H9 (cell line): ENCODE data around the gene RNU1-4. TPM values are rescaled to one million over a fixed set of nuclear protein-coding genes. Genes with fewer than 3 reads are reported as not detected.
"Not testable (repeated sequence)": the region's sequence is repeated elsewhere in the genome, so short reads cannot be mapped to it uniquely, and the experiment has no call there.

ENCODE experiments used
- DNase-seq: peaks from one replicate; pipeline ENCODE4 v3.0.0-alpha.2; 2017
- H2AFZ ChIP-seq: one replicate; pipeline ENCODE4 v1.6.1; 2013; ENCODE audit warnings: mild to moderate bottlenecking, low read length, control low read depth, moderate library complexity
- H2AK5ac ChIP-seq: 2 replicates; pipeline ENCODE4 v1.6.1; 2013; ENCODE audit warnings: low read length, control low read depth, mixed read lengths; ENCODE audit not compliant: insufficient read length
- H2BK120ac ChIP-seq: one replicate; pipeline ENCODE4 v1.6.1; 2013; ENCODE audit warnings: low read depth, mild to moderate bottlenecking, low read length, control low read depth, inconsistent platforms; ENCODE audit not compliant: poor library complexity, severe bottlenecking
- H2BK12ac ChIP-seq: 2 replicates; pipeline ENCODE4 v1.6.1; 2013; ENCODE audit warnings: low read length, control low read depth, mixed read lengths, low read depth; ENCODE audit not compliant: insufficient read length
- H2BK15ac ChIP-seq: 2 replicates; pipeline ENCODE4 v1.6.1; 2013; ENCODE audit warnings: low read depth, low read length, control low read depth
- H2BK20ac ChIP-seq: one replicate; pipeline ENCODE4 v1.6.1; 2013; ENCODE audit warnings: low read depth, mild to moderate bottlenecking, low read length, control low read depth, inconsistent platforms; ENCODE audit not compliant: poor library complexity, severe bottlenecking
- H2BK5ac ChIP-seq: 2 replicates; pipeline ENCODE4 v1.6.1; 2013; ENCODE audit warnings: low read length, control low read depth, mixed read lengths; ENCODE audit not compliant: insufficient read length
- H3K14ac ChIP-seq: 2 replicates; pipeline ENCODE4 v1.6.1; 2013; ENCODE audit warnings: low read length, control low read depth; ENCODE audit not compliant: insufficient read depth
- H3K18ac ChIP-seq: 2 replicates; pipeline ENCODE4 v1.6.1; 2013; ENCODE audit warnings: low read depth, mild to moderate bottlenecking, mixed read lengths, low read length, control low read depth; ENCODE audit not compliant: insufficient read length
- H3K23ac ChIP-seq: 2 replicates; pipeline ENCODE4 v1.6.1; 2013; ENCODE audit warnings: low read length, control low read depth, mixed read lengths, low read depth; ENCODE audit not compliant: insufficient read length
- H3K23me2 ChIP-seq: 2 replicates; pipeline ENCODE4 v1.6.1; 2013; ENCODE audit warnings: low read depth, mild to moderate bottlenecking, mixed read lengths, low read length, control low read depth; ENCODE audit not compliant: insufficient read length, poor library complexity, severe bottlenecking
- H3K27ac ChIP-seq: 2 replicates; pipeline ENCODE4 v1.5.1; 2013; ENCODE audit warnings: low read length, control low read depth, mixed read lengths, low read depth; ENCODE audit not compliant: insufficient read length
- H3K27me3 ChIP-seq: 2 replicates; pipeline ENCODE4 v1.6.1; 2013; ENCODE audit warnings: low read length, control low read depth, inconsistent platforms; ENCODE audit not compliant: insufficient read depth
- H3K4ac ChIP-seq: 2 replicates; pipeline ENCODE4 v1.6.1; 2013; ENCODE audit warnings: low read depth, mild to moderate bottlenecking, control low read depth, inconsistent platforms, low read length, moderate library complexity
- H3K4me1 ChIP-seq: 2 replicates; pipeline ENCODE4 v1.6.1; 2013; ENCODE audit warnings: low read length, control low read depth, inconsistent platforms; ENCODE audit not compliant: insufficient read depth
- H3K4me2 ChIP-seq: 2 replicates; pipeline ENCODE4 v1.6.1; 2013; ENCODE audit warnings: low read length, control low read depth, mixed read lengths; ENCODE audit not compliant: insufficient read length, insufficient read depth
- H3K56ac ChIP-seq: 2 replicates; pipeline ENCODE4 v1.6.1; 2013; ENCODE audit warnings: low read depth, mild to moderate bottlenecking, mixed read lengths, low read length, control low read depth; ENCODE audit not compliant: insufficient read length
- H3K79me1 ChIP-seq: 2 replicates; pipeline ENCODE4 v1.6.1; 2013; ENCODE audit warnings: low read depth, mild to moderate bottlenecking, moderate library complexity, low read length, control low read depth, inconsistent platforms; ENCODE audit not compliant: insufficient read depth, poor library complexity, severe bottlenecking
- H3K79me2 ChIP-seq: 2 replicates; pipeline ENCODE4 v1.6.1; 2013; ENCODE audit warnings: low read length, control low read depth, inconsistent platforms; ENCODE audit not compliant: insufficient read depth
- H3K9ac ChIP-seq: 2 replicates; pipeline ENCODE4 v1.6.1; 2013; ENCODE audit warnings: low read length, control low read depth, mixed read lengths; ENCODE audit not compliant: insufficient read length; ENCODE audit errors: extremely low read depth
- H3K9me3 ChIP-seq: one replicate; pipeline ENCODE4 v1.6.1; 2013; ENCODE audit warnings: low read depth, low read length, inconsistent platforms; ENCODE audit not compliant: control insufficient read depth
- H3T11ph ChIP-seq: one replicate; pipeline ENCODE4 v1.6.1; 2013; ENCODE audit warnings: mild to moderate bottlenecking, low read length, control low read depth, inconsistent platforms
- H4K20me1 ChIP-seq: one replicate; pipeline ENCODE4 v1.6.1; 2013; ENCODE audit not compliant: control insufficient read depth, insufficient read length, insufficient read depth
- H4K5ac ChIP-seq: 2 replicates; pipeline ENCODE4 v1.6.1; 2013; ENCODE audit warnings: low read depth, mild to moderate bottlenecking, mixed read lengths, low read length, control low read depth; ENCODE audit not compliant: insufficient read length
- H4K8ac ChIP-seq: replicated peaks from 2 replicates; pipeline ENCODE4 v1.6.1; 2013; ENCODE audit warnings: low read length, control low read depth, mixed read lengths, low read depth; ENCODE audit not compliant: insufficient read length
- H4K91ac ChIP-seq: 2 replicates; pipeline ENCODE4 v1.6.1; 2013; ENCODE audit warnings: low read depth, mild to moderate bottlenecking, moderate library complexity, mixed read lengths, low read length, control low read depth; ENCODE audit not compliant: insufficient read length
- H3K27ac Mint-ChIP-seq, 3 experiments: 2 replicates in 2 of 3; 3 replicates in 1 of 3; pipeline ENCODE4 v1.8.0; 2020 to 2021; ENCODE audit warnings: mixed read lengths in 3 of 3, mild to moderate bottlenecking in 1 of 3, moderate library complexity in 1 of 3
- H3K27me3 Mint-ChIP-seq: 2 replicates; pipeline ENCODE4 v1.8.0; 2021; ENCODE audit warnings: low read depth, mild to moderate bottlenecking, moderate library complexity, mixed read lengths
- H3K36me3 Mint-ChIP-seq, 3 experiments: 2 replicates in 2 of 3; 3 replicates in 1 of 3; pipeline ENCODE4 v1.8.0; 2020 to 2021; ENCODE audit warnings: low read depth in 3 of 3, mixed read lengths in 3 of 3; ENCODE audit not compliant: insufficient read depth in 1 of 3
- H3K4me1 Mint-ChIP-seq, 2 experiments: 2 replicates each; pipeline ENCODE4 v1.8.0; 2020; ENCODE audit warnings: mixed read lengths in 2 of 2
- H3K4me3 Mint-ChIP-seq, 2 experiments: 2 replicates in 1 of 2; 3 replicates in 1 of 2; pipeline ENCODE4 v1.8.0; 2020 to 2021; ENCODE audit warnings: mild to moderate bottlenecking in 2 of 2, mixed read lengths in 2 of 2, moderate library complexity in 1 of 2
- H3K9me3 Mint-ChIP-seq, 2 experiments: 2 replicates in 1 of 2; 3 replicates in 1 of 2; pipeline ENCODE4 v1.8.0; 2020; ENCODE audit warnings: mild to moderate bottlenecking in 2 of 2, mixed read lengths in 2 of 2, moderate library complexity in 1 of 2
- WGBS: extraction: QIAGEN DNeasy Blood & Tissue Kit; methylation state at CpG from one replicate; pipeline ENCODE4 v1.1.7; 2013; ENCODE audit warnings: missing lambda C conversion rate, low lambda C conversion rate, mixed read lengths; ENCODE audit not compliant: insufficient read length; ENCODE audit errors: extremely low coverage; 5-methylcytosine and 5-hydroxymethylcytosine counted together
- total RNA-seq: library from RNA; stranded (reverse); gene quantifications from 2 replicates; pipeline ENCODE4 v1.2.1, GENCODE V29; 2021

The RNU1-4 gene
- total RNA-seq, 1 experiment from 2014 or later = 2,051 TPM

DNA sequence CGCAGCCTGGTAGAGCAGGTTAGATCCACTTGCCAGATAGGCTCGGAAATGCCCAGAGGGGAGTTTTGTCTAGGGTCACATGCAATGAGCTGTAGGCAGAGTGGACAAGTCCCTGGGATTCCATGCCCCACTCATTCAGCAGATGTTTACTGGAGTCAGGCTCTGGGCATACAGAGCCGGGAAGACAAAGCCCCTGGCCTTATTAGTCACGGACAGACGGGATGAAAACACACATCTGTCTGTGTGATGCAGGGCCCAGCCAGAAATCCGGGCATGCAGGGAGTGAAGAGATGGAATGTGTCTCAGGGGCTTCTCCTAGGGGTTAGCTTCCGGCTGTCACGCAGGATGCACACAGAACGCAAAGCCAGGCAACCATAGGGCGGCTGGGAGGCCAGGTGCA, 26.8 kb upstream of the RNU1-4 start:
- not testable (repeated sequence) for H3K9me3 Mint-ChIP-seq, DNase-seq, H3K18ac ChIP-seq, H2AFZ ChIP-seq, H4K91ac ChIP-seq, H3K9me3 ChIP-seq, H4K20me1 ChIP-seq, H3K23ac ChIP-seq, H3K4me3 Mint-ChIP-seq, H2BK20ac ChIP-seq, H2BK15ac ChIP-seq, H3K14ac ChIP-seq, H3K4me1 ChIP-seq, H2BK12ac ChIP-seq, H3T11ph ChIP-seq, H3K23me2 ChIP-seq, H3K79me2 ChIP-seq, H3K36me3 Mint-ChIP-seq, H2BK5ac ChIP-seq, H4K8ac ChIP-seq, H3K27ac ChIP-seq, H3K27ac Mint-ChIP-seq, H3K9ac ChIP-seq, H3K4ac ChIP-seq, H3K56ac ChIP-seq, H3K79me1 ChIP-seq, H4K5ac ChIP-seq, H2BK120ac ChIP-seq, H2AK5ac ChIP-seq, H3K27me3 ChIP-seq, H3K4me2 ChIP-seq
- Mint-ChIP-seq H3K4me1 (peaks cover 10 to 12% of the 10 kb centered on the region in 2 experiments), H3K27me3 (peaks cover 10% of the 10 kb centered on the region)
- WGBS = no CpG with 5 or more reads among the region's 10 CpGs
